K562 (cell line): ENCODE measurements around the gene TNP1. TPM values are rescaled to one million over a fixed set of nuclear protein-coding genes. Genes with fewer than 3 reads are reported as not detected.

Experiments used
- ARID1B ChIP-seq: fragments of 450-650 bp; IDR thresholded peaks from 2 replicates; pipeline ENCODE4 v1.6.1; 2016; ENCODE audit warnings: antibody characterized with exemption, mild to moderate bottlenecking, inconsistent platforms
- DACH1 ChIP-seq: fragments of 450-650 bp; IDR thresholded peaks from 2 replicates; pipeline ENCODE4 v1.6.1; 2018; ENCODE audit not compliant: partially characterized antibody
- DPF2 ChIP-seq: fragments of 450-650 bp; IDR thresholded peaks from 2 replicates; pipeline ENCODE4 v1.6.1; 2016
- GATA2 ChIP-seq: sonication (generic); formaldehyde crosslinking; IDR thresholded peaks from 2 replicates; pipeline ENCODE4 v1.4.0; 2020; ENCODE audit warnings: mild to moderate bottlenecking, missing genetic modification reagents
- HLTF ChIP-seq: fragments of 450-650 bp; IDR thresholded peaks from 2 replicates; pipeline ENCODE4 v1.6.1; 2016
- KDM5B ChIP-seq: fragments of 200-600 bp; sonication (generic); IDR thresholded peaks from 2 replicates; pipeline ENCODE4 v1.6.1; 2012; ENCODE audit warnings: low read depth, mild to moderate bottlenecking, moderate library complexity, low read length, control low read depth, inconsistent platforms; ENCODE audit not compliant: insufficient replicate concordance
- NBN ChIP-seq: fragments of 450-650 bp; IDR thresholded peaks from 2 replicates; pipeline ENCODE4 v1.6.1; 2016; ENCODE audit warnings: low read depth, mild to moderate bottlenecking
- PHF20 ChIP-seq: fragments of 450-650 bp; IDR thresholded peaks from 2 replicates; pipeline ENCODE4 v1.6.1; 2018; ENCODE audit not compliant: partially characterized antibody
- POLR2B ChIP-seq: fragments of 450-650 bp; IDR thresholded peaks from 2 replicates; pipeline ENCODE4 v1.6.1; 2018; ENCODE audit warnings: low read depth; ENCODE audit not compliant: partially characterized antibody
- SUPT5H ChIP-seq: fragments of 450-650 bp; IDR thresholded peaks from 2 replicates; pipeline ENCODE4 v1.6.1; 2016
- XRCC3 ChIP-seq: fragments of 450-650 bp; IDR thresholded peaks from 2 replicates; pipeline ENCODE4 v1.6.1; 2017; ENCODE audit warnings: mild to moderate bottlenecking, moderate library complexity
- ZBTB7A ChIP-seq: IDR thresholded peaks from 2 replicates; pipeline ENCODE4 v1.6.1; 2011; ENCODE audit warnings: low read depth, mild to moderate bottlenecking, low read length, moderate library complexity, borderline replicate concordance; ENCODE audit not compliant: control insufficient read depth
- ZFP30 ChIP-seq: fragments of 250-450 bp; sonication (Bioruptor Pico); IDR thresholded peaks from 2 replicates; pipeline ENCODE4 v1.8.0; 2022; ENCODE audit warnings: moderate library complexity, mild to moderate bottlenecking, inconsistent platforms, borderline replicate concordance
- ZNF175 ChIP-seq: fragments of 200-800 bp; sonication (Bioruptor generic); IDR thresholded peaks from 2 replicates; pipeline ENCODE4 v1.6.1; 2016; ENCODE audit warnings: low read depth, mild to moderate bottlenecking, missing genetic modification characterization, missing compliant biosample characterization
- ZNF24 ChIP-seq: fragments of 450-650 bp; IDR thresholded peaks from 2 replicates; pipeline ENCODE4 v1.6.1; 2016
- ZNF551 ChIP-seq: fragments of 250-450 bp; sonication (Bioruptor Pico); IDR thresholded peaks from 2 replicates; pipeline ENCODE4 v1.5.0; 2021; ENCODE audit warnings: mild to moderate bottlenecking, moderate library complexity
- ZNF584 ChIP-seq: fragments of 200-800 bp; sonication (Bioruptor generic); IDR thresholded peaks from 2 replicates; pipeline ENCODE4 v1.6.1; 2016; ENCODE audit warnings: low read depth, mild to moderate bottlenecking, missing genetic modification characterization, missing compliant biosample characterization
- ZNF592 ChIP-seq: fragments of 450-650 bp; IDR thresholded peaks from 2 replicates; pipeline ENCODE4 v1.6.1; 2017; ENCODE audit warnings: antibody characterized with exemption, mild to moderate bottlenecking
- polyA plus RNA-seq, 8 experiments: library from polyadenylated mRNA; depleted of rRNA in 4 of 8; stranded (reverse) in 5 of 8; unstranded in 3 of 8; fragments of >200 nt; fragmentation: Nextera tagmentation in 2 of 8; fragmentation: Illumina TruSeq in 1 of 8; extraction: Ambion mirVana in 2 of 8; extraction: Trizol in 1 of 8; gene quantifications; 2 replicates each; pipeline versions ENCODE4 v1.2.1 to v1.2.3, GENCODE V29; 2011 to 2014; ENCODE audit warnings: inconsistent platforms in 1 of 8, missing spikeins in 1 of 8
- total RNA-seq, 7 experiments: library from RNA; depleted of rRNA in 6 of 7; stranded (reverse); fragments of >200 nt in 6 of 7; fragmentation: Illumina TruSeq in 2 of 7; extraction: Trizol in 2 of 7; gene quantifications; 2 replicates each; pipeline versions ENCODE4 v1.2.1 to v1.2.3, GENCODE V29; 2011 to 2021; ENCODE audit warnings: low replicate concordance in 1 of 7
- TF ChIP-seq, protein P1 (sequence below): IDR thresholded peaks from 2 replicates; pipeline ENCODE4 v1.6.1; 2011; ENCODE audit warnings: borderline replicate concordance, low read depth, mild to moderate bottlenecking, moderate library complexity, low read length; ENCODE audit not compliant: insufficient read depth, poor library complexity, severe bottlenecking
- TF ChIP-seq, protein P2 (sequence below): sonication (generic); formaldehyde crosslinking; IDR thresholded peaks from 2 replicates; pipeline ENCODE4 v1.8.0; 2023; ENCODE audit warnings: mild to moderate bottlenecking, missing genetic modification reagents
- TF ChIP-seq, protein P3 (sequence below): sonication (generic); formaldehyde crosslinking; IDR thresholded peaks from 2 replicates; pipeline ENCODE4 v1.8.0; 2022; ENCODE audit warnings: mild to moderate bottlenecking, missing genetic modification reagents

Gene TNP1
- total and polyA plus RNA-seq, 9 of the 15 experiments (the other 6 are each of a cell fraction or from before 2014, with no cell fraction given): not detected

- TF ChIP-seq, protein P1, sequence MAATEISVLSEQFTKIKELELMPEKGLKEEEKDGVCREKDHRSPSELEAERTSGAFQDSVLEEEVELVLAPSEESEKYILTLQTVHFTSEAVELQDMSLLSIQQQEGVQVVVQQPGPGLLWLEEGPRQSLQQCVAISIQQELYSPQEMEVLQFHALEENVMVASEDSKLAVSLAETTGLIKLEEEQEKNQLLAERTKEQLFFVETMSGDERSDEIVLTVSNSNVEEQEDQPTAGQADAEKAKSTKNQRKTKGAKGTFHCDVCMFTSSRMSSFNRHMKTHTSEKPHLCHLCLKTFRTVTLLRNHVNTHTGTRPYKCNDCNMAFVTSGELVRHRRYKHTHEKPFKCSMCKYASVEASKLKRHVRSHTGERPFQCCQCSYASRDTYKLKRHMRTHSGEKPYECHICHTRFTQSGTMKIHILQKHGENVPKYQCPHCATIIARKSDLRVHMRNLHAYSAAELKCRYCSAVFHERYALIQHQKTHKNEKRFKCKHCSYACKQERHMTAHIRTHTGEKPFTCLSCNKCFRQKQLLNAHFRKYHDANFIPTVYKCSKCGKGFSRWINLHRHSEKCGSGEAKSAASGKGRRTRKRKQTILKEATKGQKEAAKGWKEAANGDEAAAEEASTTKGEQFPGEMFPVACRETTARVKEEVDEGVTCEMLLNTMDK: no peak
- TF ChIP-seq PHF20: no peak
- TF ChIP-seq, protein P2, sequence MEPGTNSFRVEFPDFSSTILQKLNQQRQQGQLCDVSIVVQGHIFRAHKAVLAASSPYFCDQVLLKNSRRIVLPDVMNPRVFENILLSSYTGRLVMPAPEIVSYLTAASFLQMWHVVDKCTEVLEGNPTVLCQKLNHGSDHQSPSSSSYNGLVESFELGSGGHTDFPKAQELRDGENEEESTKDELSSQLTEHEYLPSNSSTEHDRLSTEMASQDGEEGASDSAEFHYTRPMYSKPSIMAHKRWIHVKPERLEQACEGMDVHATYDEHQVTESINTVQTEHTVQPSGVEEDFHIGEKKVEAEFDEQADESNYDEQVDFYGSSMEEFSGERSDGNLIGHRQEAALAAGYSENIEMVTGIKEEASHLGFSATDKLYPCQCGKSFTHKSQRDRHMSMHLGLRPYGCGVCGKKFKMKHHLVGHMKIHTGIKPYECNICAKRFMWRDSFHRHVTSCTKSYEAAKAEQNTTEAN: no peak
- TF ChIP-seq, protein P3, sequence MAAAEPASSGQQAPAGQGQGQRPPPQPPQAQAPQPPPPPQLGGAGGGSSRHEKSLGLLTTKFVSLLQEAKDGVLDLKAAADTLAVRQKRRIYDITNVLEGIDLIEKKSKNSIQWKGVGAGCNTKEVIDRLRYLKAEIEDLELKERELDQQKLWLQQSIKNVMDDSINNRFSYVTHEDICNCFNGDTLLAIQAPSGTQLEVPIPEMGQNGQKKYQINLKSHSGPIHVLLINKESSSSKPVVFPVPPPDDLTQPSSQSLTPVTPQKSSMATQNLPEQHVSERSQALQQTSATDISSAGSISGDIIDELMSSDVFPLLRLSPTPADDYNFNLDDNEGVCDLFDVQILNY (CRISPR knock-in tag): no peak
- peak; percentile 74 for TF ChIP-seq ARID1B
- TF ChIP-seq ZNF584 (CRISPR knock-in tag): peak; percentile 76
- TF ChIP-seq POLR2B: no peak
- TF ChIP-seq ZNF175 (CRISPR knock-in tag): no peak
- no peak for TF ChIP-seq DACH1
- peak; percentile 62; the same call in 1 of the 2 replicates for TF ChIP-seq NBN
- TF ChIP-seq ZNF592: peak; percentile 73; the same call in 1 of the 2 replicates
- TF ChIP-seq ZNF551 (CRISPR knock-in tag): no peak
- peak; percentile 75 for TF ChIP-seq DPF2
- TF ChIP-seq XRCC3: no peak
- no peak for TF ChIP-seq KDM5B
- TF ChIP-seq ZNF24: no peak
- no peak for TF ChIP-seq GATA2 (CRISPR knock-in tag)
- 0 out of 2 replicates have a peak, but pooled peaks have one; percentile 36 for TF ChIP-seq SUPT5H
- no peak for TF ChIP-seq ZFP30 (CRISPR knock-in tag)
- TF ChIP-seq HLTF: no peak
- 0 out of 2 replicates have a peak, but pooled peaks have one; percentile 27 for TF ChIP-seq ZBTB7A
Measured at GRCh38 chr2:216880509-216881184, 20.8 kb upstream of the TNP1 start (continued).
